Esophagus muscularis mucosa (tissue), 4 donors: ENCODE results near the gene IL20. TPM values are rescaled to one million over a fixed set of nuclear protein-coding genes. Genes with fewer than 3 reads are reported as not detected.

ENCODE experiments used
- DNase-seq: peaks from one replicate; pipeline ENCODE4 v3.0.0-alpha.2; 2017; ENCODE audit errors: extremely low spot score
- H3K27ac ChIP-seq, 4 donors: fragments of 200-600 bp; sonication (generic); replicated peaks in 1 of 4; 1 replicate in 3 of 4; 2 replicates in 1 of 4; pipeline ENCODE4 v1.5.1; 2016 to 2019; ENCODE audit warnings: mild to moderate bottlenecking in 1 of 4
- H3K27me3 ChIP-seq, 4 donors: fragments of 200-600 bp; sonication (generic); one replicate each; pipeline versions ENCODE4 v1.5.1 to v1.6.0; 2016 to 2019
- H3K36me3 ChIP-seq, 4 donors: fragments of 200-600 bp; sonication (generic); one replicate each; pipeline ENCODE4 v1.5.1; 2016 to 2019
- H3K4me1 ChIP-seq, 4 donors: fragments of 200-600 bp; sonication (generic); one replicate each; pipeline ENCODE4 v1.5.1; 2016 to 2019
- H3K4me3 ChIP-seq, 4 donors: fragments of 200-600 bp; sonication (generic); 1 replicate in 2 of 4; 2 replicates in 2 of 4; pipeline ENCODE4 v1.5.1; 2016 to 2019; ENCODE audit warnings: mild to moderate bottlenecking in 4 of 4, moderate library complexity in 1 of 4
- H3K9me3 ChIP-seq, 4 donors: fragments of 200-600 bp; sonication (generic); 1 replicate in 3 of 4; 2 replicates in 1 of 4; pipeline ENCODE4 v1.5.1; 2016 to 2019
- CTCF ChIP-seq, 3 experiments: fragments of 200-600 bp in 2 of 3; fragments of 450-650 bp in 1 of 3; sonication (generic) in 2 of 3; IDR thresholded peaks; one replicate each; pipeline ENCODE4 v1.5.1; 2017 to 2019; ENCODE audit warnings: antibody characterized with exemption in 3 of 3, mild to moderate bottlenecking in 2 of 3, moderate library complexity in 1 of 3
- EP300 ChIP-seq: sonication (generic); formaldehyde crosslinking; IDR thresholded peaks from one replicate; pipeline ENCODE4 v1.6.1; 2017; ENCODE audit warnings: antibody characterized with exemption
- POLR2A ChIP-seq: fragments of 450-650 bp; IDR thresholded peaks from one replicate; pipeline ENCODE4 v1.6.1; 2017; ENCODE audit warnings: antibody characterized with exemption, moderate library complexity, mild to moderate bottlenecking, low read depth
- POLR2AphosphoS5 ChIP-seq, 2 donors: sonication (generic); formaldehyde crosslinking; IDR thresholded peaks; one replicate each; pipeline ENCODE4 v1.6.1; 2017; ENCODE audit warnings: antibody characterized with exemption in 2 of 2
- whole genome bisulfite sequencing: methylation state at CpG from one replicate; pipeline ENCODE4 v1.1.5; 2018; 5-methylcytosine and 5-hydroxymethylcytosine counted together
- intact Hi-C: fragments of 100-400 bp; cut with DNase I; formaldehyde crosslinking; loops from one replicate; pipeline ENCODE4 v1.15.1; 2023
- total RNA-seq, 4 donors: library from RNA; depleted of rRNA; stranded (reverse); fragments of >200 nt; gene quantifications; one replicate each; pipeline versions ENCODE4 v1.1.0 to v1.2.1, GENCODE V29; 2016

IL20 gene
- total RNA-seq, 4 donors from 2014 or later, result not detected

GRCh38 chr1:206892351-206892984 lies 27.0 kb downstream of the IL20 start:
- no peak overlapping the region for H3K27ac ChIP-seq
- no peak for DNase-seq
- intact Hi-C loops, result no loop called here
- TF ChIP-seq EP300, result no peak
- TF ChIP-seq CTCF (IDR thresholded peaks at IDR 0.05), result no peak
- no peak for TF ChIP-seq POLR2A
- no peak for TF ChIP-seq POLR2AphosphoS5 (IDR thresholded peaks at IDR 0.05)
- no peaks in the 10 kb centered on the region for H3K36me3 ChIP-seq
- no peak overlapping the region for H3K4me3 ChIP-seq
- peaks cover 0 to 27% (median 0%) of the 10 kb centered on the region in 4 donors for H3K27me3 ChIP-seq
- no peaks in the 10 kb centered on the region for H3K9me3 ChIP-seq
- H3K4me1 ChIP-seq, result peaks cover 5 to 11% (median 8%) of the 10 kb centered on the region in 4 donors
- 78% methylated on average over 3 of the region's 3 CpGs for WGBS

GRCh38 chr1:206893380-206893779 lies 28.0 kb downstream of the IL20 start:
- Histone ChIP-seq H3K36me3 (no peaks in the 10 kb centered on the region), H3K4me3 (no peak overlapping the region), H3K4me1 (peaks cover 5 to 11% (median 8%) of the 10 kb centered on the region in 4 donors), H3K27me3 (peaks cover 0 to 30% (median 0%) of the 10 kb centered on the region in 4 donors), H3K27ac (no peak overlapping the region), H3K9me3 (no peaks in the 10 kb centered on the region)
- no peak for DNase-seq
- intact Hi-C loops, result no loop called here
- WGBS, result 86% methylated on average over 2 of the region's 2 CpGs
- TF ChIP-seq EP300, result no peak
- TF ChIP-seq POLR2AphosphoS5 (IDR thresholded peaks at IDR 0.05), result no peak
- TF ChIP-seq POLR2A, result no peak
- TF ChIP-seq CTCF (IDR thresholded peaks at IDR 0.05), result no peak

GRCh38 chr1:206895325-206895724 lies 29.9 kb downstream of the IL20 start:
- peaks cover 0 to 37% (median 0%) of the 10 kb centered on the region in 4 donors for H3K27me3 ChIP-seq
- intact Hi-C loops, result no loop called here
- H3K36me3 ChIP-seq, result no peaks in the 10 kb centered on the region
- no peak for TF ChIP-seq POLR2AphosphoS5 (IDR thresholded peaks at IDR 0.05)
- TF ChIP-seq EP300, result no peak
- no peak for TF ChIP-seq CTCF (IDR thresholded peaks at IDR 0.05)
- TF ChIP-seq POLR2A, result no peak
- no peaks in the 10 kb centered on the region for H3K9me3 ChIP-seq
- peaks cover 5 to 11% (median 8%) of the 10 kb centered on the region in 4 donors for H3K4me1 ChIP-seq
- 90% methylated on average over 3 of the region's 3 CpGs for WGBS
- H3K4me3 ChIP-seq, result no peak overlapping the region
- no peak for DNase-seq
- H3K27ac ChIP-seq, result no peak overlapping the region

GRCh38 chr1:206895837-206896242 lies 30.4 kb downstream of the IL20 start:
- Histone ChIP-seq H3K27me3 (peaks cover 0 to 32% (median 0%) of the 10 kb centered on the region in 4 donors), H3K27ac (no peak overlapping the region), H3K9me3 (no peaks in the 10 kb centered on the region), H3K36me3 (no peaks in the 10 kb centered on the region), H3K4me3 (no peak overlapping the region), H3K4me1 (peaks cover 5 to 11% (median 8%) of the 10 kb centered on the region in 4 donors)
- no peak for DNase-seq
- 26% methylated on average over 3 of the region's 3 CpGs for WGBS
- intact Hi-C loops, result no loop called here
- TF ChIP-seq POLR2AphosphoS5 (IDR thresholded peaks at IDR 0.05), result peak in 1 of 2 donors; percentile 13
- no peak for TF ChIP-seq POLR2A

GRCh38 chr1:206896261-206896660 lies 30.8 kb downstream of the IL20 start:
- peaks cover 5 to 11% (median 8%) of the 10 kb centered on the region in 4 donors for H3K4me1 ChIP-seq
- 78% methylated on average over 3 of the region's 3 CpGs for WGBS
- H3K4me3 ChIP-seq, result no peak overlapping the region
- intact Hi-C loops, result no loop called here
- peaks cover 0 to 28% (median 0%) of the 10 kb centered on the region in 4 donors for H3K27me3 ChIP-seq
- TF ChIP-seq POLR2AphosphoS5 (IDR thresholded peaks at IDR 0.05), result no peak
- no peak for DNase-seq
- no peak overlapping the region for H3K27ac ChIP-seq
- H3K9me3 ChIP-seq, result no peaks in the 10 kb centered on the region
- H3K36me3 ChIP-seq, result no peaks in the 10 kb centered on the region
